GM10847 (cell line): ENCODE data around the gene IFIT3.

Source experiments
- POLR2A ChIP-seq: IDR thresholded peaks from 2 replicates; pipeline ENCODE4 v1.6.1; 2011; ENCODE audit not compliant: insufficient read length; ENCODE audit errors: extremely low read depth

IFIT3 gene

DNA sequence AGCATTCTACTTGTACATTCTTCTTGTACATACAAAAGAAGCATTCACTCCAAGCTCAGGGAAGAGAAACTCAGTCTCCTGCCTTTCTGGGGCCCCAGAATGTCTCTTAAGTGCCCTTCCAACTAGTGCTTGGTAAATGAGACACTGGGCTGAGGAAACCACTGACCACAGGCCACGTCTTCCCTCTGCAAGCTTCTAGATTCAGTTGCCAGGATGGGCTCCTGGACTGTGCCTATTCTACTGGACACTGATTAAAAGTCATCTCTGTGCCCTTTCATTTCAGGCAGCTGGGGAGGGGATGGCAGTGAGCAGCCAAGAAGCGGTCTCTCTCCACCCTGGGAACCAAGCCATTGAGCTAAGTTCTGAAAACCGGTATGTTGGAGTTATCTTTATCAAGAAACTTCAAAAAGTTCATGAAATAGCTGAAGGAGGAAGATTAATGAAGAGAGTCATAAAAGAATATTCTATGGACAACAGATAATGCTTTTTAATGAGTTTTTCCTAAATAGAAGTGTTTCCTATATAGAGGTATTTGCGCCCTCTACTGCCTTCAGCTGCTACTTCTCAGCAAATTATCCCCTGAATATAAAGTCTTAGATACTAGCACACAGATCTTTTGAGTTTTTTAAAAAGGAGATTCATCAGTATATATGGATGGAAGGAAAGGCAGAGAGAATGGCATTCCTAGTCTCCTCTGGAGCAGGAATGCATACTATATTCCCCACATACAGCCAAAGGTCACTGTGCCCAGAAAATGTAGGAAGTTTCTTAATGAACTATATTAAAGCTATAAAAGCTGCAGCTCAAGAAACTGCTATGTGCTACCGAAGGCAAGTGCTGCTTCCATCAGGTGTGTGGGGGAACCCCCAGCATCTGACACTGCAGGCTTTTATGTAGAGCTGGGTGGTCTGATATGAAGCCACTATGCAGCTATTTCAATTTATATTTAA lies 41.6 kb downstream of the IFIT3 start:
- no peak for TF ChIP-seq POLR2A

DNA sequence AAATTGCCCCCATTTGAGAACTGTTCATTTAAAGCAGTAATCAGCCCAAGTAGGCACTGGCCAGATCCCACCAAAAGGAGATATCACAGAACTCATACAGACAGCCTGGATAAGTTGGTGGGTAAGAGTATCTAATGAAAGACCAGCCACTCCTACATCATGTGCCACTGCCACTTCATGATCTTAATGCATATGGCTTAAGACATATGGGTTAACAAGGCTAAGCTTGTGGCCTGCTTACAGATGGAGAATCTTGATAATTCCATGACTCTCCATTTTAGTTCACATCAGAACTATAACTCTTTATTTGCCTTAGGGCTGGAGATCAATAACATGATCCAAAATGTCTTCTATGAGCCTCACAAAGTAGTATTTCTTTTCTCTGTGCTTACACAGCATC lies 43.3 kb downstream of the IFIT3 start:
- no peak for TF ChIP-seq POLR2A

DNA sequence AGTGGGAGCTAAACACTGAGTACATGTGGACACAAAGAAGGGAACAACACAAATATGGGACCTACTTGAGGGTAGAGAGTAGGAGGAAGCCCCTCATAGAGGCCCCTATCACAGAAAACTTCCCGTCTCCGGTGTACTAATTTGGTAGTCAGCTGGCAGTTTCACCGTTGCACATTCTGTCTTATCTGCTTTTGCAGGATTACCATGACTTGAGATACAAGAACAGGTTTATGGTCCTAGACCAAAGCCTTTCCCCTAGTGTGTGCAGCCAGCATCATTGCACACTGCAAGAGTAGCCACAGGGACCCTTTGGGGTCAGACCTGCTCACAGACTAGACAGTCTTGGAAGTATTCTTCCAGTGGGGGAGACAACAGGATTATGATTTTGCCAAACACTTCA lies 44.2 kb downstream of the IFIT3 start:
- no peak for TF ChIP-seq POLR2A

DNA sequence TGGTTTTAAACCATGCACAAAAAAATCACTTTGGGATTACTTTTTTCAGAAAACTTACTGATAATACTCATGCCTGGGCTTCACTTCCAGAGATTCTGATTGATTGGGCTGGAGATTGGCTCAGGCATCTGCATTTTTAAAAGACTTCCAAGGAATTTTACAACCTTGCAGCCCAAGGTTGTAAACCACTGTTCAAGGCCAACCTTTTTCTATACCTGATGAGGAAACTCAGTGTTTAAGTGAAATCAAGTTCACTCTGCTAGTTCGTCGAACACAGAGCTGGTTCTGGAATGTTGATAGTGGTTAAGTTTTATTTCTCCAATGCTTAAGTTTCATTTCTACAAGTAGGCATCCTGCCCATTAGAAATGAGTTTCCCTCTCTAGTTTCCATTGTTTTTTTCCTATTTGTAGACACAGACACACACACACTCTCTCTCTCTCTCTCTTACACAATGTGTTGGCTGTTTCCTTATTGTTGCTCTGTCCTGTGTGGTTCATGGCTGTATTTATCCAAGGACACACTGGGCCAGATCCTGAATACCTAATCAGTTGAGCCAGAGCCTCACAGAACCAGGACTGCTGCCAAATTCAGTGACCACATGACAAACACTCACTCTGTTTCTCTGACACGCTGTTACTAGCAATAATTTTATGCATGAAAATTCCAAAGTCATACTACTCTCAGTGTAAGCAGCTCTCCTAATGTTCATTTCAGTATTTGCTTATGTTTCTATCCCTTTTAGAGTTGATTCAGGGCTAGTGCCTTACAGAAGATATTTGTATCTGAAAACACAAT lies 46.3 kb downstream of the IFIT3 start:
- no peak for TF ChIP-seq POLR2A

DNA sequence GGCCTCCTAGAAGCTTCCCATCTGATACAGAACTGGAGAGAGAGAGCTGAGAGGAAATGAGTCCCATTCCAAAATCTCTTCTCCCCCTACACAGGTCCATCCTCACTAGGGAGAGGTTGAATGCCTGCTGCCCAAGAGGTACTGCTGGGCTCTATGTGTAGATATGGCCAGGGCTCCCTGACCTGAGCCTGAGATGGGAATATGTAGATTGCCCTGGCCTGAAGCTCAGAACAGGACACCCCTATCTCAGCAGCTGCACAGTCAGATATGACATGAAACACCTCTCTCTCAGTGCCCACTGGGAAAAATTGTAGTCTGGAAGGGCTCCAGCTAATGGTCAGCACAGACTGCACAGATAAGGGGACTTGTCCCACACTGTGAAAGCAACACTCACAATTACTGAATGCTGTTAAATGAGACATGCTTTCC lies 46.9 kb downstream of the IFIT3 start:
- no peak for TF ChIP-seq POLR2A

DNA sequence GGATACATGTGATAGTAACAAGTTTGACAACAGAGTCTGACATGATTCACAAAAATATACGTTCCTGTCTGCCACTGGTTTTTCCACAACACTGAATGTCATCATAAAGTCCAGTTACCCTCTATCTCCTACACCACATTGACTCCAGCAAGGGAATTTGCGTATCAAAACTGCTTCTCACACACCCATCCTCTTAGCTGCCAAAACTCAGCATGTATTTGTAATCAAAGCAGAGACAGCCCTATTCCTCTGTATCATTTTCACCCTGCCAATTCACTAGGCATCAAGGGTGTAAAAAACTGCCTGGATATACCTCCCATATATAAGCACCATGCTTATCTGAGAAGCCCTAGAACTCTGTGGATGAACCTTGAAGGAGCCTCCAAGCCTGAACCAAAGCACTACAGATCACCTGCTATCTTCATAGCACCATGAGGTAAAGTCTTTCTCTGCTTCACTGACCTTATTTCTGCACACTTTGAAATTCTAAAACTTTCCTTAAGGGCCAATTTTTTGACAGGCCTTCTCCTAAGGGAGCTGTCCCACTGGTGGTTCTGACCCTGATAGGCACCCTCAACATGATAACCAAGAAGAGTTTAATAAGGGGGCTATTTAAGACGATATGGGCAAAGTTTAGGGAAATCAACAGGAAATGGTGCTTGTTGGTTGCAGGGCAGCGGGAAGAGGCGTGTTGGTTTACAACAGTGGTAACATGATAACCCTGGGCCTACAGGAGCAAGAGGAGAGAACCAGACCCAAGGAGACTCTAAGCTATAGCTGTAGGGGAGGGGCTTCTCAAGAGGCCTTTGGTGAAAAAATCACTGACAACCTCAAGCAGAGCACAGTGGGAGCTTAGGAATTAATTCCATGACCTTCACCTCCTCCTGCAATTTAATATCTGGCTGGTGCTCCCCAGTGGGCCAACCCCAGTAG lies 50.2 kb downstream of the IFIT3 start, which contains the start of gene IFIT1B:
IFIT1B (plus strand) TSS at position 352 of the 933 bp plus-strand sequence; CDS start at position 432, 80 bp downstream.
- TF ChIP-seq POLR2A, result no peak

DNA sequence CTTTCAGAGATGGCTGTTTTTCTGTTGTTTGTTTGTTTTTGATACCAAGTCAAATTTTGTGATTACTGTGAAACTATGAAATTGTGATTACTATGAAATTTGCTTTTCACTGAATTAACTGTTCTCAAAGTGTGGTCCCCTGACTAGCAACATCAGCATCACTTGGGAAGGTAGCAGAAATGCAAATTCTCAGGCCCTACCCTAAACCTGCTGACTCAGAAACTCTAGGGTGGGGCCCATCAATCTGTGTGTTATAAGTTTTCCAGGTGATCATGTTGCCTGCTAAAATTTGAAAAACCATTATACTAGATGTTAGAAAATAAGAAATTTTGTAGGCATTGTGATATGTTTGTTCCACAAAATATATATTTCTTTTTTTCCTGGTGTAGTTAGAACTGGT lies 51.3 kb downstream of the IFIT3 start:
- TF ChIP-seq POLR2A, result no peak

DNA sequence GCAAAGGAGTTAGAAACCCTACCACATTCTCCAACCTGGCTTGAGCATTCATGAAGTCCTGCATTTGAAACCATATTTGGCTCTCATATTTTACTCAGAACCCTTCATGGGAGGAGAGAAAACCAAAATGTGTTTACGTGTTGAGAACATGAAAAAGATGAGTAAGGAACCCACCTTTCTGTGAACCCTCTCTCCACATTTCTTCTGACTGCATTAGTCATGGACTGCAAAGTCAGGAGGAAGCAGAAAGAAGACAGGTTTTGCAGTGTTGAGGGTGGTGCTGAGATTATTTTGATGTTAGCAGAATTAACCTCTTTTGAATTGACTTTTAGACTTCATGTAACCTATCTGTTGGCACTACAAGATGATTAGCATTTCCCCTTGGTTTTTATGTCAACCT lies 55.0 kb downstream of the IFIT3 start:
- no peak for TF ChIP-seq POLR2A

DNA sequence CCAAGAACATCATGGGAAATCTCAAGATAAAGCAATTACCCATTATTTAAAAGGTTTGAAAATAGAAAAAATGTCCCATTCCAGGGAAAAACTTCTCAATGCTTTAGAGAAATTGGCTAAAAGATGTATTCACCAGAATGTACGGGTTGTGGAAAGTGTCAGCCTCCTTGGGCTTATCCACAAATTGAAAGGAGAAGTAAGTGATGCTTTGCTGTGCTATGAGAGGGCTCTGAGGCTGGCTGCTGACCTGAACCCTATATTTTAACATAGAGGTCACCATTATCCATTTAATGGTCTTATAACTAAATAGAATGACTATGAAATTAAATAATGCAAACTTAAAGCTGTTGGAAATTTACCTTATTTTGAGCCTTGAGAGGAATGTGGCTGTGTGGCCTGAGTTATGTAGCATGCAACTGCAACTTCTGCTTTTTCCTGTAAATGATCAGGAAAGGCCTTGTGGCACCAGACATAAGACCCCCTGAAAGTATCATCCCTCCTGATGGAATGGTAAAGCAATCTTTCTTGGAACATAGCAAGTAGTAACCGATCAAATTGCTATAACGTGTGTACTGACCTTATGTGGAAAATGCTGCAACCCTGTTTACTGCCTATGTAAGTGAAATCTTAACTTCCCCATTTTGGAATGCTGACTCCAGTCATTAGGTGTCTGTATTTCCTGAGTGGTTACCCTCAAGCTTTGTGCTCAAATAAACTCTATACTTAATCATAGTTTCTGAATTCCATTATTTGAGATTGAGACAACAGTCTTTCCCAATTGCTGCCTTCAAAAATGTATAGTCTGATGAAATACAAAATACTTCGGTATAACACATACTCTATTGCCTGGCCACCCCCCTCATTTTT lies 56.9 kb downstream of the IFIT3 start:
- TF ChIP-seq POLR2A, result no peak

DNA sequence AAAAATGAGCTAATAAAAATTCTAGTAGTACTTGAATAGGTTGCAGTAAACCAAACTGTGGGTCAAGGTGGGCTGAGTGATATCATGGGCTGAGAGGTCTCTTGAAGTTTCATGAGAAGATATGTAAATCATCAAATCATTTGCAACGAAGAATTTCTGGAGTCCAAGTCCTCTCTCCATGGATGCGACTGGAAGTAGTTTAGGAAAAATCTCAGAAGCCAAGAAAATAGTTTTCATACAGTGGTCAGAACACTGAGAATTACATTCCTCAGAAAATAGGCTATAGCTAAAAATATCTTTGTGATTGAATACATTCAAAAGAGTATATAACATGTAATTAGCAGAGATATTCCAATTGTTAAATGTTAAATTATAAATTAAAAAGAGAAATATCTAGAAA lies 61.0 kb downstream of the IFIT3 start:
- no peak for TF ChIP-seq POLR2A

DNA sequence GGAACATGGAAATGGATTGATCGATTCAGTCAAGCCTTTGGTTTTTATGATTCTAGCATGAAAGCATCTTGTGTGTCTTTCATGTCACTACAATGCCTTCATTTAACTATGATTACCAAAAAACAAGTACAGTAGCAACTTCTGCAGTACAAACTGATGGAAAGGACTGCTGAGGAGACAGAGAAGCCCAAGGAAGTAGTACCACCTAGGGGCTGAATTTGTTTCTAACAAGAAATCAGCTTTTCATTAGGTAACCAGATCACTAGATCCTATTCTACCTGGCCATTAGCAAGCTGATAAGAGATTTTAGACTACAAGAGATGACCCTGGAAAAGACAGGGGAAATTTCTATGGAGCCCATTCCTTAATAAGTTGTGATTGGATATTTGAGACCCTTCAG lies 61.5 kb downstream of the IFIT3 start:
- TF ChIP-seq POLR2A, result no peak
